Stimulated activated CD8-positive, alpha-beta memory T cell treated with anti-CD3 and anti-CD28 coated beads, Interleukin-12 subunit alpha, Interleukin-12 subunit beta, amount 100 ng/mL, for 24 hours (primary cell): ENCODE results near the gene THEM5.
"Not testable (repeated sequence)": the region's sequence is repeated elsewhere in the genome, so short reads cannot be mapped to it uniquely, and the experiment has no call there.

Source experiments
- DNase-seq: peaks from one replicate; pipeline ENCODE4 v3.0.0-alpha.2; 2020; ENCODE audit errors: extremely low read depth

THEM5 gene

DNA sequence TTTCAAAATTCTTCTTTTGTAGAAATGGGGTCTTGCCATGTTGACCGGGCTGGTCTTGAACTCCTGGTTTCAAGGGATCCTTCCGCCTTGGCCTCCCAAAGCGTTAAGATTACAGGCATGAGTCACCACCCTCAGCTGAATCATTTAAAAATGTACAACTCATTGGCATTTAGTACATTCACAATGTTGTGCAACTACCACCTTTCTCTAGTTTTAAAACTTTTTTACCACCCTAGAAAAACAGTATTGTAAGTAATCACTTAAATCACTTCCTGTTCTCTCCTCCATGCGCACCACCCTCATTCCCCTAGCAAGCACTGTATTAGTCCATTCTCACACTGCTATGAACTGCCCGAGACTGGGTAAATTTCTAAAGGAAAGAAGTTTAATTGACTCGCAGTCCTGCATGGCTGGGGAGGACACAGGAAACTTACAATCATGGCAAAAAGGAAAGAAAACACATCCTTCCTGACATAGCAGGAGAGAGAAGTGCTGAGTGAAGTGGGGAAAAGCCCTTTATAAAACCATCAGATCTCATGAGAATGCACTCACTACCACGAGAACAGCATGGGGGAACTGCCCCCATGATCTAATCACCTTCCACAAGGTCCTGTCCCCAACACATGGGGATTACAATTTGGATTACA, 14.4 kb upstream of the THEM5 start:
- DNase-seq, result no peak

DNA sequence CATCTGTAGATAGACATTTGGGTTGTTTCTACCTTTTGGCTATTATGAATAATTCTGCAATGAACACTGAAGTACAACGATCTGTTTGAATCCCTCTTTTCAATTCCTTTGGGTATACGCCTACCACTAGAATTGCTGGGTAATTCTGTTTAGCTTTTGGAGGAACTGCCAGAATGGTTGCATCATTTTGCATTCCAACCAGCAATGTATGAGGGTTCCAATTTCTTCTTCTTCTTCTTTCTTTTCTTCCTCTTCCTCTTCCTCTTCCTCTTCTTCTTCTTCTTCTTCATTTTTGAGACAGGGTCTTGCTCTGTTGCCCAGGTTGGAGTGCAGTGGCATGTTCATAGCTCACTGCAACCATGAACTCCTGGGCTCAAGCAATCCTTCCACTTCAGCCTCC, 13.8 kb upstream of the THEM5 start:
- DNase-seq, result no peak

DNA sequence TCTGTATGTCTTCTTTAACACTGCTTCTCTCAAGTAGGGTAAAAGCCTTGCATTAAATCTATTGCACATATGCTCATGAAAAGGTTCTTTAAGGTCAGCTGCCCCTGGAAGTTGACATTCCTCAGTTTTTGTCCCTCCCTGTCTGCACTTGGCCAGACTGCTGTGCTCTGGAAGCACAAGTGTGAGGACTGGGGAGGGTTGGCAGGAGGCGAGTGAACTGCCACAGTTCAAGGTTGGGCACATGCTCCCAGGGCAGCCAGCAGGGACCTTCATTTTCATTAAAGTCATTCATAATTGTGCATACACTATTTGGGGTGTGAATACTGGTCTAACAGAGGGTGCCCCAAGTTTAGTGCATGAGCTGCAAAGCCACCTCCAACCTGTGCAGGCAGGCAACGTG, 10.9 kb upstream of the THEM5 start:
- DNase-seq, result no peak

DNA sequence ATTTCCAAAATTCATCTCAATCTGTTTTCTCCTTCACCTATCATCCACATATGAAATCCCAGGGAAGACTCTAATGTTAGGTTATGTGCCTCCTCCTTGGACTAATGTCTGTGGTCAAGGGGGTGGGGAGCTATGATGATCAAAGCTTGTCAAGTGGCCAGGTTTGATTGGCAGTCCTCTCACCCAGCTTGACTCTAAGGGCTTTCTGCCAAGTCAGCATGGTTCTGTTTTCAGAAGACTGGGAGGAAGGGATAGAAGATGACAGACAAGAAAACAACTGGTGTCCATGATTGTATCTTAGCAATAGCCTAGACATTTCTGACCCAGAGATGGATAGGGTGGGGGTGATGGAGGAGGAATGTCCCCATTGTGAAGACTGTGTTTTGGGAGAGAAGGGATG, 9.1 kb upstream of the THEM5 start:
- no peak for DNase-seq

DNA sequence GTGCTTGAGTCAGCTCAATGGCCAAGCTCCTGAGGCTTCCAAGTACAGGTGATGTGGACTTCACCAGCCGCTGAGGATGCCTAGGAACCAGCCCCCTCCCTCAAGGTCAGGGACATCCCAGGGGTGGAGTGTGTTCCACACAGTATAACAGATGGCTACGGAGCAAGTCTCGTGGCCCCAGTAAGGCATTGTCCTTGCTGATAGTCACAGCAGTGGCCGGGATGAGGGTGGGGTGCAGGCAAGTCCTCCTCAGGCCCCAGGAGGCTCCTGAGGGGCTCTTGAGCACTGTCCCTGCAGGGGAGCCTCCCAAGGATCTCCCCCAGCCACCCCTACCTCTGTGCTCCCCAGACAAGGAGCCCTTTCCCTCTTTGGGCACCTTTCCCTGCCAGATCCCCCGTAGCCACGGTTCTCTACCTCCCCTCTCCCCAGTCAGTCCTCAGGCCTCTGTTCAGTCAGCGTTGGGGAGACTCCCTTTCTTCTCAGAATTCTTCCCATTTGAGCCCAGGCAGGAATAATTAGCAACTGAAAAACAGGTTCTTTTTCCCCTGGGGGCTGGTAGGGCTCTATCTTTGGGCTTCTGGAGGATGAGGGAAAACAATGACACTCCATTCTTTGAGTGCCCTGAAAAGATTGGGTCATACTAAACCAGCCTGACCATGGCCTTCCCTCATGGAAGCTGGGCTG, 7.1 kb upstream of the THEM5 start:
- no peak for DNase-seq

DNA sequence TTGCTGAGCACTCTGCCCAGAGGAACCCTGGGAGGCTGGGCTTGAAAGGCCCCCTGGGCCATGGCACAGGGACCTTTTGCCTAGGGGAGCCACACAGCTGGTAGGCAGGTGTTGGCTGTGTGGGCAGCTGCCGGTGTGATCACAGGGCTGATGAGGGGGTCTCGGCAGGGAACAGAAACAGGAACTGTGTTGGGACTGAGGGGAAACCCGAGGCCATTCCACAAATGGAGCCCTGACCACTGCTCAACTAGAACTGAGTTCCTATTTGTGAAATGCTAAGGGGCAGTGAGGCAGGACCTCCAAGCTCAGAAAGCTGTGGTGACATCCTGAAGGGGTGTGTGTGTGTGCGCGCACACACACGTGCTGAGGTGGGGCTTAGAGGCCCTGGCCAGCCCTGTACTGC, 6.4 kb upstream of the THEM5 start:
- no peak for DNase-seq

DNA sequence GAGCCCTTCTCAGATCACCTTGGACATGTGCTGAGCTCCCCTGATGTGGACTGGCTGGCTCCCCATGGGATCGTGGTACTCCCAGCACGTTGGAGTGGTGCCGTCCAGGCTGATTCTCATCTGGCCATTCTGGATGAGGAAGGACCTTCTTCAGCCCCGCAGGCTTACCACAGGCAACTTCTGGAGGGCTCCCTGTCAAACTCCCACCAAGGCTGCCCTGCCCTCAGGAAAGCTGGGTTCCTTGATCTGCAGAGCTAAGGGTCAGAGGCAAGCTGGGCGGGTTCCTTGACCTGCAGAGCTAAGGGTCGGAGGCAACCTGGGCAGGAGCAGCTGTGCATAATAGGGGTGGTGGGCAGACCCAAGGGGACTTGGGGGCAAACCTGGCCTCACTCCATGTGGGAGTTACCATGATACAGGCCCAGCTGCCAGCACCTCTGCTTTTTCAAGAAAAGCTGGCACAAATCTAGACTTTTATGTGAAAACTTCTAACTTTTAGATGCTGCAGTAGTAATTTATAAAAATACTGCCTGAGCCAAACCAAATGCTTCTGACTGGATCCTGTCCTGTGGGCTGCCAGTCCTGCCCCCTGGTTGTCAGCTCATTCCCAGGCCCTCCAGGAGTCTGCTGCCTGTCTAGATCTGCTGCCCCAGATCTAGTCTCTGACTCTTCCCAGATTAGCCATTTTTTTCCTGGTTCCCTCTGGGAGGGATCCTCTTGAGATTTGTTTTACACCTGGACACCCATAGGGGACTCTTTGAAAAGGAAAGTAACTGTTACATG, 5.6 kb upstream of the THEM5 start:
- DNase-seq, result no peak

DNA sequence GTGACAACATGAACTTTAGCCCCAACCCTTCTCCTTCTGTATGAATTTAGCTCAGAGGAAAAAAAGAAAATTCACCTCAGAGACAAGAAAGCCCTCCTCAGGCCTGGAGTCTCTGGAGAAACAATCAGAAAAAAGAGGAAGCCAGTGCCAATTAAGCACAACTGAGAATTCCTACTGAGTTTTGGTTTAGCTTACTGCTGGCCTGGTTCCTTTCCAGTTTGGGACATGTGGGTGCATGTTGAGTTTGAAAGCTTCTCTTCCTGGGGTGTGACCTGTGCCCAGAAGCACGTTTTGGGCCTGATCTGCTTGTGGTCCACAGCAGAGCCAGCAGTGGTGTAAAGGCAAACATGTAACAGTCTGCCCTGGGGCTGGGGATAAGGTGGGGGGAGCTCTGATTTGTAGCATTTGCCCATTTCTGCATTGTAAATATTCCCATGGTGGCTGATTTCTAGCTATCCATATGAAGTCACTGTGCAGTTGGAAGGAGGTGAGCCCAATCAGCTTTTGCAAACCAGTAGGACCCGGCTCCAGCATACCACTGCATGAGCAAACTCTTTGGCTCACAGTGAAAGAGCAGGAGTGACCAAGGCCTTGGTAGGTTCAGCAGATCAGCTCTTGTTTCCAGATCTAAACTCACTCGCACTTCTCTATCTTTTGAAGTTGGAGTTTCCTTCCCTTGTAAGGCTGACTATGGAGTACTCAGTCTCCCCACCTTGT, 4.7 kb upstream of the THEM5 start:
- no peak for DNase-seq

DNA sequence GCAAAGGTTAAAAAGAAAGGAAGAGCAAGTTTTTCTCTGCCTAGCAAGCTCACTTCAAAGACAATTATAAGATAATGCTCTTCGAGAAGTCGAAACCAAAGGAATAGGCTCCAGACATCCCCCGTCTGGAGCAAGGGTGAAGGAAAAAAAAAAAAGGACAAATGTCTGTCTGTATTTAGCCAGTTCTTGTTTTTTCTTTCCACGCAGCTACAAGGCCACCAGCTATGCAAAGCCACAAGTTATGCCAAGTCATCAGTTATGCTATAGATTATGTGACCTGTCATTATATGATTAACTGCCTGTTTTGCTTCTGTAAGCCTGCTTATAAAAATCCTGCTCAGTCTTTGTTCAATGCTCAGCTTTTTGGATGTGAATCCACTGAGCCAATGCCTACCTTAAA, 2.4 kb upstream of the THEM5 start:
- no peak for DNase-seq

DNA sequence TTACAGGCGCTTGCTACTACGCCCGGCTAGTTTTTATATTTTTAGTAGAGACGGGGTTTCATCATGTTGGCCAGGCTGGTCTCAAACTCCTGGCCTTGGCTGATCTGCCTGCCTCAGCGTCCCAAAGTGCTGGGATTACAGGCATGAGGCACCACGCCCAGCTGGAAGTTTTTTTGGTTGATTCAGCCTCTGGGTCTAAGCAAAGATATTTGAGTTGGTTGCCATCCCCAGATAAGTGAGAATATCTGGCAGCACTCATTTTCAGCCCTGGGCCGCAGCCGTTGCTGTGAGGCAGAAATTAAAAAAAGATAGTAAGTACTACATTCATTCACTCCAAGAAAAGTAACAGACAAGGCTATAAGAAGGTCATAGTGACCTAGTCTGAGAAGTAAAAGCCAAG, 2.0 kb upstream of the THEM5 start:
- DNase-seq, result not testable (repeated sequence)

DNA sequence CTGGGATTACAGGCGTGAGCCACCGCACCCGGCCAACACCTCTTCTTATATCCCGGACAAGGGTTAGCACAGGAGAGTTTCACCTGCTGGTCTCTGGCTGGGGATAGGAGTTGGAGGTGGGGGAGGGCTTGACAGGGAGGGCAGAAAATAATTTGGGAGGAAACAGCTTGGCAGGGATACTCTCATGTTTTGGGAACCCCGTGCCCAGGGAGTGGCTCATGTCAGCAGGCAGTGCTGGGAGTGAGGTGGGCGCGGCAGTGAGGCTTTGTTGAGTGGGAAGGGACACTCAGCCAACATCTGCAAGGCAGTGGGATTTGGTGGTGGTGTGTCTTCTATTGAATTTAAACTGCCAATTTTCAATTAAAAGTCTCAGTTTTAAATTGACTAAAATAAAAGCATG, 1.1 kb upstream of the THEM5 start:
- no peak for DNase-seq

DNA sequence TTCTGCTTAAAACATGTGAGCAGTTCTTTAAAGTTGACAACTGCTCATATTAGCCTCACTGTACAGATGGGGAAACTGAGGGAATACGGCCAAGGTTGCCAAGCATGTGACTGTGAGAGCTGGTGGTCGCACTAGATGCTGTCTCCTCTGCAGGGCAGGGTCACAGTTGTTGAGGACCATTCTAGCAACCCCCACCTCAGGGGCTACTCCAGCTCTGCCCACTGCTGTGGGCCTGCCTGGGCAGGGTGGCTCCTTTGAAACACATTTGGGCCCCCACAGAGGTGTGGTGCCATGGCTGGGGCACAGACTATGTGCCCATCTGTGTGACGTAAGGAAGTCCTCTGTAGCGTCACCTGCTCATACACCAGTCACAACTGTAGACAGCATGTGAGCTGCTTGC, 779 bp downstream of the THEM5 start:
- DNase-seq, result no peak

DNA sequence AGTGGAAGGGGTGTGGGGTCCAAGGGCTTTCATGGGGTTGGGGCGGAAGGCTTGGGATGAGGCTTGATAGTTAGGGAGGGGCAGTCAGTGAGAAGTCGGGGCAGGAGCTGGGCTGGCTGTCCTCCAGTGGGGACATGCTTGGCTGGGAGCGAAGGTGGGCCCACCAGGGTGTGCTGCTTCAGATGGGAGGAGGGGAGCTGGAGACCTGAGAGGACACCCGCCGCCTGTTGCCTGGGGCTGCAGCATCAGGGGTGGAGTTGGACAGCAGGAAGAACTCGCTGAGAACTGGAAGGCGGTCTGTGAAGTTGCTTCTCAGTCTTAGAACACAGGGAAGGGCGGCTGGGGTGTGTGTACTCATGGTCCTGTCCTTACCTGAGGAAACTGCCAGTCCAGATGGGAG, 1.6 kb downstream of the THEM5 start:
- no peak for DNase-seq

DNA sequence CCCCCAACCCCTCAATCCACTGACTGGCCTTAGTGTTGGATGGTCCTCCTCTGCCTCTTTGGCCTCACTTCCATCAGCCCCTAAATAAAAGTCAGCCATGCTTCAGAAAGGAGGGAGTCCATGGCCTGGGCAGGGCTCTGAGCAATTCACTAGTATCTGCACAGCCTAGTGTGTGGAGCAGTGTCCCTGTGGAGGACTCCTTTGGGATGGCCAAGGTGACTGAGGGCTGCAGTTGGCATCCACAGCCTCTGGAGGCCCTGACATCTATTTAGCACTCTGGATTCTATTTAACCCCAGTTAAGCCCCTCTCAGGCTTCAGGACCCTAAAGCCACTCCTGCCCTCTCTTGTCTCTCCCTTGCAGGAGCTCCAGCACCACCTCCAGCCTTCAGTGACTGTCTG, 3.6 kb downstream of the THEM5 start:
- DNase-seq, result no peak

DNA sequence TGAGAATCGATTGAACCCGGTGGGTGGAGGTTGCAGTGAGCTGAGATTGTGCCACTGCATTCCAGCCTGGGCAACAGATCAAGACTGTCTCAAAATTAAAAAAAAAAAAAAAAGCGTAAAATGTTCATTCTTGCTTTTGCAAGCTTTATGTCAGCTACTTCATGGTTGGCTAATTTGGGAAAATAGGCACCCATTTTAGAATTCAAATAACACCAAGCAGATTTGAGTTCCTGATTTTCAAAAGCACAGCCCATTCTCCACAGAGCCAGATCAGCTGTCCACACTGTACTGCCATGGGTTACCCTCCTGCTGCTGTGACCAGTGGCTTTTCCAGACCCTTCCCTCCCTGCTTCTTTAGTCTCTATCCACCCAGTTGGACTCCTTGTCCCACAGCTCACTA, 4.4 kb downstream of the THEM5 start:
- DNase-seq, result no peak

DNA sequence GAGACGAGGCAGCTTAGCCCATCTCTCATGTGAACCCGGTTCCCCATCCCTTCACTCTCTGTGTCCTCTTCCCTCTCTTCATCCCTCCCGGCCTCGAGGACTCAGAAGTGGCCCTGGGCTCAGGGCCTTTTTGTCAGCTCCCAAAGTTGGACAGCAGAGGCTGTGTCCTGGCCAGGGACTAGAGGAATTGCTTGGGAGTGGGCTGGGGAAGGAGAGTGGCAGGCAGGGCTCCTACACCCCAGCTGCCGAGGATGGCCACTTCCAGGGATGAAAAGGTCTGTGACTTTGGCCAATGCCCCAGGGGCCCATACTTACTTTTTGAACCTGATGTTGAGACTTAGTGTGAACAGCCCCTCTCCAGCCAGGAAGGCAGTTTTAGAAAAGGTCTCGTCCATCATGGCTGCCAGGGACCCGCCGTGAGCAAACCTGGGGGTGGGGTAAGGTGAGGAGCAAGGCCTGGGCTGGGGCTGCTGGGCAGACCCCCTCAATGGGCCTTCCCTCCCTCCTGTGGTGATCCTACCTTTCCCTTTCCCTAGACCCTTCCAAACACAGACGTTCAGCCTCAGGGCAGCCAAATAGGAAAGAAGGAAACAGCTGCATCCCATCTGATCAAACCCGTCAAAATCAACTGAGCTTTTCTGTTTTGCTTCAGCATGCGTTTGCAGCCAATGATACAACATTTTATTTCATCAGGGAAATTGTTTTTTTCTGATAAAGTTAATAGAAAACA, 5.5 kb downstream of the THEM5 start:
- DNase-seq, result no peak

DNA sequence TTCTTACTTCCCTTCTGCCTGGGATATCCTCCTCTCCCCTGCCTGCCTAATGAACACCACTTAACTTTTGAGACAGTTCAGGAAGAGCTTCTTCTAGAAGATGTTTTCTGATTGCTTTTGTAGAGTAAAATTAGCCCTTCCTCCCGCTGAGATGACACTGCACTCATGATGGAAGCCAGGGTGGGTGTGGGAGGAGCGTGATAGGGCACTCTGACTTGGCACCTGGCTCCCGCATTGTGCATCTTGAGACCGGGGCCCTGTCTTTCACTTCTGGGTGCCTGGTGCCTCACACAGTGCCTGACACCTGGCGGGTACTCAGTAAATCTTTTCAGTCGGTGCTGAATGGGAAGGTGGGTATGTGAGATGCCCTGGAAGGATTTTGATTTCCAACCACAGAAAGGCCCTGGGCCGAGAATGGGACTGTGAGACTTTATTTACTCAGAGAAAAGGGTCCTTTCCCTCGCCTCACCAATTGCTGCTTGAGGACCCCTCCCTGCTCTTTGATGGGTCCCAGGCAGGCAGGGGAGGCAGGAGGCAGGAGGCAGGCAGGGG, 6.8 kb downstream of the THEM5 start:
- no peak for DNase-seq

DNA sequence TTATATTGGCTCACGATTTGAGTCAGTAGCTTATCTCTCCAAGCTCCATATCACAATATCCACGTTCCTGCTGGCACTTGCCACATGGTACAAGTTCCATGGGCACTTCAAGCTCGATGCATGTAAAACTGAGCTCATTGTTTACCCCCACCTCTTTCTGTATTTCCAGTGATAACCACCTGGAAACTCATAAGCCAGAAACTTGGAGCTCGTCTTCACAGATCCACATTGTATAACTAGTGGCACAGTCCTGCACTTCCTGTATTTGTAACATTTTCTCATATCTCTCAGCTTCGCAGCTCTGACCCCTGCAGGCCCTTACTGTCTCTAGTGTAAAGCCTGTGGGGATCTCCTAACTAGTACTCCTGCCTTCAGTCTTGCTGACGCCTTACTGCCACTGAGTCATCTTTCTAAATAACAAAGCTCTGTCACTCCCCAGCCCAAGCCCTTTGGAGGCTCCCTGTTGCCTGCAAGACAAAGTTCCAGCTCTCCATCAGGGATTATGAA, 7.4 kb downstream of the THEM5 start:
- DNase-seq, result no peak

DNA sequence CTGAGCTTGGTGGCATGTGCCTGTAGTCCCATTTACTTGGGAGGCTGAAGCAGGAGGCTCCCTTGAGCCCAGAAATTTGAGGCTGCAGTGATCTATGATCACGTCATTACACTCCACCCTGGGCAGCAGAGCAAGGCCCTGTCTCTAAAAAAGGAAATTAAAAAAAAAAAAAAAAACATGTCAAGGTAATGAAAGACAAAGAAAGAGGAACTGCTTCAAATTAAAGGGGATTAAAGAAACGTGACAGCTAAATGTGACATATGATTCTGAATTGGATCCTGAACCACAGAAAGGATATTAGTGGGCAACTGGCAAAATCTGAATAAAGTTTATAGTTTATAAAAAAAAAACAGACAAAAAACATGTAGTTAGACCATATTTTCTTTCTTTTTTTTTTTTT, 10.1 kb downstream of the THEM5 start:
- DNase-seq, result no peak

DNA sequence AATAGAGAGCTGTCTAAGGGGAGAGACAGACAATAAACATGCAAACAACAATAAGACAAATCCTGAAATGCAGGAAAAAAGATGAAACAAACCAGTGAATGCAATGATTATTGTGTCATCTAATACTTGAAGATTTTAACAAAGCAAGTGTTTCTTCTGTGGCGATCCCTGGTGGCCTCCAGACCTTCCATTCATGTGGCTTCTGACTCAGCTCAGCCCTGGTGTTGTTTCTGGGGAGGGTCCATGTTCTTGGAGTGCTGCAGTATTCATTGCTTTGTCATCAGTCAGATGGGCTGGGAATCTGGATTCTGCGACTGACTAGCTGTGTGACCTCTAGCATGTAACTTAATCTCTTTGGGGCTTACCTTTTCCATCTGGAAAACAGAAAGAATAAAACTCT, 12.4 kb downstream of the THEM5 start:
- no peak for DNase-seq

DNA sequence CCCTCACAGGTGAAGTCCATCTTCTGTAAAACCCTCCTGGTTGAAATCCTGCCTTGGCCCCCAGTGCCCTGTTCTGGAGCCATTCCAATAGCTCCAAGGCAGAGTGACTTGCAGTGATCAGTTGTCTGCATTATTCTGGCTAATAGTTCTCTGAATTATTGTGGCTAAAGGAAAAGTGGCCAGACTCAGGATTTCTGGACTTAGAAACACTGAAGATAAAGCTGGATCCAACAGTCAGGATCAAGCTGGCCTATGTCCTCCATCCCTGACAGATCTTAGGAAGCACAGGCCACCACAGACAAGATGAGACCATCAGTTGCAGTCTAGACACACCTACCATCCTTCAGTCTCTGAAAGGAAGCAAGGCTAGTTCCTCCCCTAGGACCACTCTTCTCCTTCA, 13.1 kb downstream of the THEM5 start:
- DNase-seq, result no peak
